ENCODE results near the gene HRH1.

HRH1 gene

DNA sequence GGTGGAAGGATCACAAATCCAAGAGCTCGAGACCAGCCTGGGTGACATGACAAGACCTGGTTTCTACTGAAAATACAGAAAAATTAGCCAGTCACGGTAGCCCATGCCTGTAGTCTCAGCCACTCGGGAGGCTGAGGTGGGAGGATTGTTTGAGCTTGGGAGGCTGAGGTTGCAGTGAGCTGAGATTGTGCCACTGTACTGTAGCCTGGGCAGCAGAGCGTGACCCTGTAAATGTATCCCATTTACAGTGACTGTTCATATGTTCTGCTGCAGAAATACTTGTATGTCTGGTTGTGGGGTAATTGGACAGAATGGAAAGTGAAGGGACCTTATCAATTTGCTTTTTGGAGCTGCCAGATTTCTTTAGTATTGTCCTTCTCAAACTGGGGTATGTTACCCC lies 142.8 kb downstream of the HRH1 start:
- Mint-ChIP-seq H3K27ac (no peak overlapping the region), H3K4me3 (no peak overlapping the region), H3K4me1 (ENCODE audit: low read depth) (peaks cover 11% of the 10 kb centered on the region), H3K27me3 (ENCODE audit: low read depth) (no peaks in the 10 kb centered on the region), H3K36me3 (ENCODE audit: low read depth) (peaks cover 26% of the 10 kb centered on the region), H3K9me3 (no peaks in the 10 kb centered on the region)

DNA sequence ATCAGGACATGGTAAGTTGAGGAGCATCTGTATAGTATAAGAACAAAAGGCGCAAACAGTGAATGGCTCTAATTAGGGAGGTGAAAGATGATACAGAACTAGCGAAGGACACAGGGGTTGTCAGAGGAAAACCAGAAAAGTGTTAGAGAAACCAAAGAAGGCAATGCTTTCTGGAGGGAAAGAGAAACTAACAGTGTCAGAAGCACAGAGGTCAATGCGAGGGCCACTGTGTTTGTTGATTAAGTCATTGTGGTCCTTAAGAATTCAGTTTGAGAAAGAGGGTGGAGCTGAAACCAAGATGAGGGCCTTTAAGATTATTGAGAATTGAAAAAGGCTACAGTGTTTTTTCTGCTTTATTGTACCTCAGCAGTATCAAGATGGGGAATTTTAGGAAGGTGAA lies 146.7 kb downstream of the HRH1 start:
- Mint-ChIP-seq H3K27me3 (ENCODE audit: low read depth) (no peaks in the 10 kb centered on the region), H3K4me1 (ENCODE audit: low read depth) (peaks cover 19% of the 10 kb centered on the region), H3K4me3 (no peak overlapping the region), H3K36me3 (ENCODE audit: low read depth) (peaks cover 34% of the 10 kb centered on the region), H3K9me3 (no peaks in the 10 kb centered on the region), H3K27ac (peak overlapping the region; percentile 67)

DNA sequence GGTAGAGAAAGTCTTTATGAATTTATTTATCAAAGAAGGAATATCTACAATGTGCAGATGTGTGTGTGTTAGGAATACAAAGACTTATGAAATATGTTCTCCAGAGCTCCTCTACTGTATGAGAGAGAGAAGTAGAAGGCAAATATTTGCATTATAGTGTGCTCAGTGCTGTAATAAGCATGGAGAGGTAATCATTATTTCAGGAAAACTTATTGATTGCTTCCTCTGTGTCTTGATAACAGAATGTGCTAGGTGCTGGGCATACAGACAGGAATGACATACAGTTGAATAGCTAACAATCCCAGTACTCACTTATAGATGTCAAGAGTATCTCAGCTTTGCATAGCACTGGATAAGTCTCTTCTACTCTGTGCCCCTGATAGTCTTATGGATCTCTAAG lies 148.2 kb downstream of the HRH1 start:
- H3K4me1 Mint-ChIP-seq (ENCODE audit: low read depth): peaks cover 33% of the 10 kb centered on the region
- peaks cover 32% of the 10 kb centered on the region for H3K36me3 Mint-ChIP-seq (ENCODE audit: low read depth)
- H3K27me3 Mint-ChIP-seq (ENCODE audit: low read depth): no peaks in the 10 kb centered on the region
- H3K9me3 Mint-ChIP-seq: no peaks in the 10 kb centered on the region
- no peak overlapping the region for H3K4me3 Mint-ChIP-seq
- no peak overlapping the region for H3K27ac Mint-ChIP-seq

DNA sequence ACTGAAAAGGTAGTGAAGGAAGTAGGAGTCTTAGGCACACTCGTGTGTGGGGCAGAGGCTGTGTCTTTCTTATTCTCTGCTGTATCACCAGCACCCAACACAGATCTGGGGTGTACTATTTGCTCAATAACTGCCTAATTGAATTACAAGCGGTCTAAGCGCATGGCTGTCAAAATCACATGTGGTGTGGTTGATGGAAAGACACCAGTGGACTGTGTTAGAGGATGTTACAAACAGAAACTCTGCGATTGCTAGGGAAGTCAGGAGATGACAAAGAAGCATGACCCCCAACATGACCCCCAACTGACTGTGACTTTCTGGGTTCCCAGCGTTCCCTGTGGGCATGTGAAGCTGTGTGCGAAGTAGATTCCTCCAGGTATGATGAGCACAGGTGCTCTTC lies 149.9 kb downstream of the HRH1 start:
- Mint-ChIP-seq H3K27ac (no peak overlapping the region), H3K4me3 (no peak overlapping the region), H3K36me3 (ENCODE audit: low read depth) (peaks cover 42% of the 10 kb centered on the region), H3K27me3 (ENCODE audit: low read depth) (no peaks in the 10 kb centered on the region), H3K4me1 (ENCODE audit: low read depth) (peaks cover 35% of the 10 kb centered on the region), H3K9me3 (no peaks in the 10 kb centered on the region)

DNA sequence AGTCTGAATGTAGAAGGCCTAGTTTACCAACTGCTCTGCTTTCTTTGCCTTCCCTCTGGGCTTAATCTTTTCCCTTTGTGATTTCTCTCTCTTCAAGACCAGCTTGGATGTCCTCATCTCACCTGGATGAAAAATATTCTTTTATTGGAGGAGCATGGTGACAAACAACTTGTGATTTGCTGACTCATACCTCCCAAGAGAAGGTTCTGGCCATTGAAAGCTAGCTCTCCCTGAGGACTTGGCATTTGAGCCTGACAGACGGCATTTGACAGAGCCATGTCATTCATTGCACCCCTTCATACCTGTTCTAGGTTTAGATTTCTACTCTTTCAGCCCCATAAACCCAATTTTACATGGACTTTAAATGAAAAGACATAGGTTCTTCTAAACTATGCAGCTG lies 151.2 kb downstream of the HRH1 start:
- Mint-ChIP-seq H3K27me3 (ENCODE audit: low read depth) (no peaks in the 10 kb centered on the region), H3K9me3 (no peaks in the 10 kb centered on the region), H3K27ac (no peak overlapping the region), H3K36me3 (ENCODE audit: low read depth) (peaks cover 37% of the 10 kb centered on the region), H3K4me1 (ENCODE audit: low read depth) (peaks cover 33% of the 10 kb centered on the region), H3K4me3 (no peak overlapping the region)

DNA sequence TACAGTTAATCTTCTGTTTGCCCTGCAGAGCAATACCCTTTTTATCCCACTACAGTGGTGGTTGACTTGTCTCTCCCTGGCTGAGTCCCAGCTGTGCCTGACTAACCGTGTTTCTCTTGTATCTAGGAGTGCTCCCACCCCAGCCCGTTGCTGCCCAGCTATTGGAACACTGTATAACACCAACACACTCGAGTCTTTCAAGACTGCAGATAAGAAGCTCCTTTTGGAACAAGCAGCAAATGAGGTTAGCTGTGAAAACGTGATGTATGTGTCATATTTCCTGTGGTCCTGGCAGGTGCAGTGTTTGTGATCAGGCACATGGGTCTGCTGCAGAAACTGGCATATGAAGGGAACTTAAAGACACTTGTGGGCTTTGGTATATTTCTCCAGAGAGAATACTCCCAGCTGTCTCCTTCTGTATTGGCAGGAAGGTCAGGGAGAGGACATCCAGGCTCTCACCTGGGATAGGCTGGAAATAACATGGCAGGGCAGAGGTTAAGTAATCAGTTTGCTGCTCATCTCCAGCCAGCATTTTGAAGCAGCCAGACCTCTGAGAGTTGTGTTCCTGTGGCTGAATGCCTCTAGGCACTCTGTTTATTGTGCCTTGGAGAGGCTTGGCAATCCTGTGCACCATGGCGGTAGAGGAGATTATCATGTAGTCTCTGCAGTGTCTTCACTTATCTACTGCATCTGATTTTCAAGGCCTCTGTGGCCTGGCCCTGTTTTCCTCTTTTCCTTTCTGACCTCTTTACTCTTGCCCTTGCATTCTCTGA lies 152.7 kb downstream of the HRH1 start:
- H3K4me1 Mint-ChIP-seq (ENCODE audit: low read depth): peaks cover 28% of the 10 kb centered on the region
- H3K27ac Mint-ChIP-seq: peak overlapping the region; percentile 79
- no peaks in the 10 kb centered on the region for H3K27me3 Mint-ChIP-seq (ENCODE audit: low read depth)
- peaks cover 37% of the 10 kb centered on the region for H3K36me3 Mint-ChIP-seq (ENCODE audit: low read depth)
- no peak overlapping the region for H3K4me3 Mint-ChIP-seq
- H3K9me3 Mint-ChIP-seq: no peaks in the 10 kb centered on the region

DNA sequence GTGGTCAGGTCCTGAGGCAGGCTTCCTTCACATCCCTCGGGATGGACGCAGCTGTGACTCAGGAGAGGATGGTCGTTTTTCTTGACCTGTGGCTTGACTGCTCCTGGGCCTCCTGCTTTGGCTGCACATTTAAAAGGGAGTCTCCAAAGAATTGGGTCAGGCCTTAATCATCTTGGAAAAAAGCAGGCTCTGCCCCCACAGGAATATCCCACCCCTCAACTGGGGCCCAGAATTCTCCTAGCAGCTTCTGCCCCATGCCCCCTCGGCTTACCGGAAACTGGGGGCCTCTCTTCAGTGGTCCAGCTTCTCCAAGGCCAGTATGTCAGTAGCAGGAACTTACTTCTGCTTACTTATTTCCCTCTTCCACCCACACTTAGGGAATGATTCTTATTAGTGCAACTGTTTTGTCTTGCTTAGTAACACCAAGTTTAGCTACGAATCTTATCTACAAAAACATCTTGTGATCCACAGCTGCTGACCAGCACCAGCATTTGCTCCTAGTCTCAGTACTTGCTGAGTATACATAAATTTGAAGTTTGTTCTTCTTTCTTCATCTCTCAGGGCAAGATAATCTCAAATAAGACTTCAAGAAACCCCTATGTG lies 153.6 kb downstream of the HRH1 start:
- H3K4me3 Mint-ChIP-seq: no peak overlapping the region
- H3K9me3 Mint-ChIP-seq: no peaks in the 10 kb centered on the region
- H3K36me3 Mint-ChIP-seq (ENCODE audit: low read depth): peaks cover 36% of the 10 kb centered on the region

DNA sequence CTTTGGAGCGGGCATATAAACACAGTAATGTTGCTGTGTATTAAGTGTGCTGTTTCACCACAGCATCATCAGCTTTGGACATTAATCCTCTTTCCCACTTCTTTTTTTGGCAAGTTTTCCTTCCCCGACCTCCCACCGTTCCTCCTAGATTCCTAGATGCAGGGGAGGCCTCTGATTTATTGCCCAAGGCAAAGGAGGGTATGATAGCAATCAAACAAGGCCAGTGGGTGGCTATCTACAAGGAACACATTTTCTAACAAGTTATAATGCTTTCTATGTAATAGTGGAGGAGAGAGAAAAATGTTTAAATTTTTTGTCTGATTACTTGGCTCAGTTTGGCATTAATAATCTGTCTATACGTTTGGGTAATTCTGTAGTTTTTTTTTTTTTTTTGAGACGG lies 156.0 kb downstream of the HRH1 start:
- H3K27me3 Mint-ChIP-seq (ENCODE audit: low read depth): no peaks in the 10 kb centered on the region
- peaks cover 22% of the 10 kb centered on the region for H3K4me1 Mint-ChIP-seq (ENCODE audit: low read depth)
- peaks cover 36% of the 10 kb centered on the region for H3K36me3 Mint-ChIP-seq (ENCODE audit: low read depth)
- H3K4me3 Mint-ChIP-seq: no peak overlapping the region
- no peaks in the 10 kb centered on the region for H3K9me3 Mint-ChIP-seq
- no peak overlapping the region for H3K27ac Mint-ChIP-seq

More for the DNA sequence above, 153.6 kb downstream of the HRH1 start:
- H3K27me3 Mint-ChIP-seq (ENCODE audit: low read depth): no peaks in the 10 kb centered on the region
- H3K27ac Mint-ChIP-seq: no peak overlapping the region
- H3K4me1 Mint-ChIP-seq (ENCODE audit: low read depth): peaks cover 28% of the 10 kb centered on the region

DNA sequence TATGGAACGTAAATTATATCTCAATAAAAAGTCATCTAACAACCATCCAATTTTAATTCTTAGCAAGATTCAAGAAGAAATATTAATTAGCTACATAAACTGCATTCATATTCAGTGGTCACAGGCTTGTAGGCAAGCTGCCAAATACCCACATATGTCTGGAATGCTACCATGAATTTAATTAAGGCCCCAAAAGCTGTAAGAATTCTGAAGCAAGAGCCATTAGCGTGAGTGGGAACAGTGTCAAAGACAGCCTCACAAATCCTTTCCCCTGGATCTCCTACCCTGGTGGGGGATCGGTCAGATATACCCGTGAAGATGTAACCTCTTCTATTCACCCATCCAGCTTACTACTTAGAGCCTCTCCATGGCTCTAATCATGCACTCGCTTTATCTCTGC lies 157.9 kb downstream of the HRH1 start:
- Mint-ChIP-seq H3K4me3 (no peak overlapping the region), H3K9me3 (no peaks in the 10 kb centered on the region), H3K27me3 (ENCODE audit: low read depth) (no peaks in the 10 kb centered on the region), H3K36me3 (ENCODE audit: low read depth) (peaks cover 44% of the 10 kb centered on the region), H3K4me1 (ENCODE audit: low read depth) (peaks cover 5% of the 10 kb centered on the region), H3K27ac (no peak overlapping the region)

All from T-helper 1 cell treated with Interleukin-12 subunit alpha and Interleukin-12 subunit beta and Interleukin-4 antibody, amounts not matched to agents 30 μg/mL and 1 μg/mL, for 36 hours (primary cell).